Measurements from ENCODE around the gene NUCB1. TPM values are rescaled to one million over a fixed set of nuclear protein-coding genes. Genes with fewer than 3 reads are reported as not detected.

NUCB1 gene
- total and polyA plus RNA-seq, 9 of the 15 experiments (the other 6 are each of a cell fraction or from before 2014, with no cell fraction given): 3.1 to 153 (median 71.7) TPM

- TF ChIP-seq ZBTB34 (CRISPR knock-in tag; IDR thresholded peaks at IDR 0.05) (no peak), C11orf30 (IDR thresholded peaks at IDR 0.05; ENCODE audit: low read depth) (peak; percentile 28; the same call in 1 of the 2 replicates), XRCC4 (IDR thresholded peaks at IDR 0.05; ENCODE audit: extremely low read depth, insufficient read depth, insufficient read length) (no peak), HINFP (tag; conservative IDR thresholded peaks at IDR 0.05; ENCODE audit: low read depth) (no peak), ZNF316 (IDR thresholded peaks at IDR 0.05) (peak; percentile 34; the same call in 1 of the 2 replicates)
These were observed 68.7 kb downstream of the NUCB1 start (continued) for GRCh38 chr19:48968813-48969218.
